Activated CD8-positive, alpha-beta T cell treated with anti-CD3 and anti-CD28 coated beads for 36 hours (primary cell): Measurements from ENCODE around the gene C1orf52. TPM values are rescaled to one million over a fixed set of nuclear protein-coding genes. Genes with fewer than 3 reads are reported as not detected.

Experiments
- ATAC-seq: fragments of 200-7000 bp; cut with Tn5 transposase; one replicate; pipeline ENCODE4 v1.10.0; 2021; ENCODE audit warnings: mild to moderate bottlenecking, moderate library complexity
- CTCF ChIA-PET: fragments of 350-600 bp; sonication (Branson Sonifier 250); formaldehyde crosslinking; loops from one replicate; lab custom pipeline; 2021; ENCODE audit warnings: antibody characterized with exemption; lab: Charles Lee
- POLR2A ChIA-PET: fragments of 350-600 bp; sonication (Branson Sonifier 250); formaldehyde crosslinking; loops from one replicate; lab custom pipeline; 2021; ENCODE audit warnings: antibody characterized with exemption; lab: Charles Lee
- DNase-seq: peaks from one replicate; pipeline ENCODE4 v3.0.0-alpha.2; 2020
- H3K27ac Mint-ChIP-seq: one replicate; pipeline ENCODE4 v1.8.0; 2021; ENCODE audit warnings: mild to moderate bottlenecking, mixed read lengths
- H3K27me3 Mint-ChIP-seq: one replicate; pipeline ENCODE4 v1.8.0; 2021; ENCODE audit warnings: mixed read lengths
- H3K36me3 Mint-ChIP-seq: one replicate; pipeline ENCODE4 v1.8.0; 2021; ENCODE audit warnings: low read depth, mixed read lengths
- H3K4me1 Mint-ChIP-seq: one replicate; pipeline ENCODE4 v1.8.0; 2021; ENCODE audit warnings: low read depth, mixed read lengths
- H3K4me3 Mint-ChIP-seq: one replicate; pipeline ENCODE4 v1.8.0; 2021; ENCODE audit warnings: mild to moderate bottlenecking, moderate library complexity, mixed read lengths
- H3K9me3 Mint-ChIP-seq: one replicate; pipeline ENCODE4 v1.8.0; 2021; ENCODE audit warnings: mixed read lengths
- intact Hi-C: fragments of 100-400 bp; cut with micrococcal nuclease; formaldehyde crosslinking; loops from one replicate; pipeline ENCODE4 v1.10.0; 2022
- total RNA-seq, 2 experiments: library from RNA; stranded (reverse); gene quantifications; one replicate each; pipeline ENCODE4 v1.2.3, GENCODE V29; 2021
- TF ChIP-seq, protein P1 (sequence below): fragments of 200-600 bp; IDR thresholded peaks from one replicate; pipeline ENCODE4 v1.8.0; 2022; ENCODE audit warnings: antibody characterized with exemption, mild to moderate bottlenecking

The C1orf52 gene
- total RNA-seq, 2 experiments from 2014 or later = 26.8 to 35.7 TPM

DNA sequence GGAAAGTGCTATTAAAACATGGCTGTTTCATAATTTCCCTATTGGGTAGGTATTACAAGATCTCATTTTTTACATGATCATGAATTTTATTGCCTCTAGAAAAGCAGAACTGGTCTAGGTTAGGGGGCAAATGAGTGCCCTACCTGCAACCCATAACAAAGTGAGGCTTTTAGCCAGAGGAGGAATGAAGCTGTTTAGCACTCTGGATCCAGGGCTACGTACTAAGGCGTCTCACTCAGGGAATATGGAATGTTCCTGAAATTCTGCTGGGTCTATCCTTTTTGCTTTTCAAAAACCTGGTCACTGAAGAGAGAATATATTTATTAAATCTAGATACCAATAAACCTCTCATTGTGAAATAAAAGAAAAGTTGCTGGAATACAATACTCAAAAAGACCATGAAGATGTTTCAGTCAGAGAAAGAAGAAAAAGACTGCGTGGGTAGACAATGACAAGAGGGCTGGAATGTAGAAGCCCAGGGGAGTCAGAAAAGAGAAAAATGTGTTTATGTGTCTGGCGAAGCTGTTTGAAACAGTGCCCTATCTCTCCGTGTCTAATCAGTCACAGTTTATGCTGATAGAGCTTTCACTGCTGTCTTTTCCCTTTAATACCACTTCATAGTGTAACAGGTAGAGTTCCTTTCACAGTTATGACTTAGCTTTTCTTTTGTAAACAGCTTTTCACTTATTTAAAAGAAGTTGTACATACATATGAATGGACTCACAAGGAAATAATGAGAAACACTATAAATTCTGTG, 33.7 kb downstream of the C1orf52 start:
- TF ChIP-seq, protein P1, sequence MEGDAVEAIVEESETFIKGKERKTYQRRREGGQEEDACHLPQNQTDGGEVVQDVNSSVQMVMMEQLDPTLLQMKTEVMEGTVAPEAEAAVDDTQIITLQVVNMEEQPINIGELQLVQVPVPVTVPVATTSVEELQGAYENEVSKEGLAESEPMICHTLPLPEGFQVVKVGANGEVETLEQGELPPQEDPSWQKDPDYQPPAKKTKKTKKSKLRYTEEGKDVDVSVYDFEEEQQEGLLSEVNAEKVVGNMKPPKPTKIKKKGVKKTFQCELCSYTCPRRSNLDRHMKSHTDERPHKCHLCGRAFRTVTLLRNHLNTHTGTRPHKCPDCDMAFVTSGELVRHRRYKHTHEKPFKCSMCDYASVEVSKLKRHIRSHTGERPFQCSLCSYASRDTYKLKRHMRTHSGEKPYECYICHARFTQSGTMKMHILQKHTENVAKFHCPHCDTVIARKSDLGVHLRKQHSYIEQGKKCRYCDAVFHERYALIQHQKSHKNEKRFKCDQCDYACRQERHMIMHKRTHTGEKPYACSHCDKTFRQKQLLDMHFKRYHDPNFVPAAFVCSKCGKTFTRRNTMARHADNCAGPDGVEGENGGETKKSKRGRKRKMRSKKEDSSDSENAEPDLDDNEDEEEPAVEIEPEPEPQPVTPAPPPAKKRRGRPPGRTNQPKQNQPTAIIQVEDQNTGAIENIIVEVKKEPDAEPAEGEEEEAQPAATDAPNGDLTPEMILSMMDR = no peak
- Mint-ChIP-seq H3K4me3 (no peak overlapping the region), H3K4me1 (no peaks in the 10 kb centered on the region), H3K27me3 (no peaks in the 10 kb centered on the region), H3K36me3 (no peaks in the 10 kb centered on the region), H3K9me3 (no peaks in the 10 kb centered on the region), H3K27ac (no peak overlapping the region)
- DNase-seq = no peak
- no peak for ATAC-seq
- intact Hi-C loops = no loop called here
- CTCF ChIA-PET = interaction anchor here (2.0 kb wide), 2 partner anchors 29 to 34 kb away, joined by 8 read pairs; partner anchors contain the start of gene C1orf52
- POLR2A ChIA-PET = no interaction called here

DNA sequence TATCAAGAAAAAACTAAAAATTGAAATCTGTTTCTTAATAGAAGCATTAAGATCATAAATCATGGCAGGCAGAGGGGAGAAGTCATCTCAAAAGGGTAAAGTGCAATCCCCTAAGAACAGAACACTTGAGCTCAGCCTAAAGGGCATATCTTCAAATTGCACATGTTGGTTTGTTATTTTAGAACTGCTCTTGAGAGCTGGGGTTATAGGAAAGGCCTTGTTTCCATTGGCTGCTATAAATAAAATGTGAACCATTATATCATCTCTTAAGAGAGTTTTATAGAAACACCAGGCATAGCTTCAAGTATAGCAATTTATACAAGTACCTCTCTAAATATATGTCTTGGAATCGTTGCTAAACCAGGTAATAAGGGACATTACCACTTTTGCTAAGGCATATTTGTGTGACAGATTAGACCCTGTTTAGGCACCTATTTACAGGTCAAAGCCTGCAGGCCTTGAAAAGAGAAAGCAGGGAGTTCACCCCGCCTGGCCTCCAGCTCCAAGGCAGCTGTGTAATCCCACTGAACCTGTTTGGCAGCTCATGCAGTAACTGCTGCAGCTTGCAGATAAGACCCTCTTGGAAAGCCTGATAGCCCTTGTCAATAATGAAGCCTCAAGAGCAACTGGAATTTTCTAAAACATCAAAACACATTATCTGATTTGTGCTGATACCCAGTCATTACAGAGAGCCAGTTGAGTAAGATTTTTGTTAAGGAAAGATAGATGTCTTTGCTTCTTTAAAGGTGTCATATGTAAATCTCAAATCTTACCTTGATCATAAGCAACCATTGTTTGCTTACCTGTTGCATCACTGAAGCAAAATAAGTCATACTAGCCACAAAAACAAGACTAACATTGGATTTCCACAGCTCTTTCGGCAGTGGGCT, 34.5 kb downstream of the C1orf52 start:
- POLR2A ChIA-PET = no interaction called here
- no peak for ATAC-seq
- H3K27ac Mint-ChIP-seq = no peak overlapping the region
- TF ChIP-seq, protein P1 = no peak
- H3K9me3 Mint-ChIP-seq = no peaks in the 10 kb centered on the region
- no peaks in the 10 kb centered on the region for H3K27me3 Mint-ChIP-seq
- H3K4me3 Mint-ChIP-seq = no peak overlapping the region
- H3K36me3 Mint-ChIP-seq = no peaks in the 10 kb centered on the region
- H3K4me1 Mint-ChIP-seq = no peaks in the 10 kb centered on the region
- CTCF ChIA-PET = interaction anchor here (1.1 to 2.3 kb wide), 4 partner anchors 30 to 280 kb away, joined by 3 to 8 read pairs (median 7); partner anchors contain the start of gene C1orf52
- intact Hi-C loops = no loop called here
- no peak for DNase-seq

DNA sequence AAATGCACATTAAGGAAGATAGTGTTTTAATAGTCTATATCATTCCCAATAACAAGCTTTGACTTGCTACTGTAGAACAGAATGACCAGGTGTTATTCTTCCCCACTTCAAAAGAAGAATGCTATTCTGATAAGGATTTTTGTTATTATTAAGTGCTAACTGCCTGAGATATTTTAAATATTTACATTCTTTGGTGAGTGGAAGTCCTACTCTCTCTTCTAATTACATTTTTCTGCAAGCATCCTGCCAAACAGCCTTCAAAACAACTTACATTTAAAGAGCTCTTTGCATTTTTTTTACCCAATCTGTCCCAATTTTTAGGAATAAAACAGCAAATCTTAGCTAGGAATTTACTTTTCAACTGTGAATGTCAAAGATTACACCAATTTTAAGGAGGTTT, 35.2 kb downstream of the C1orf52 start:
- CTCF ChIA-PET = interaction anchor here (1.1 to 2.3 kb wide), 3 partner anchors 35 to 279 kb away, joined by 3 to 8 read pairs (median 6); partner anchors contain the start of gene C1orf52
- ATAC-seq (no peak), DNase-seq (no peak)
- no peaks in the 10 kb centered on the region for H3K4me1 Mint-ChIP-seq
- H3K4me3 Mint-ChIP-seq = no peak overlapping the region
- H3K27ac Mint-ChIP-seq = no peak overlapping the region
- no peaks in the 10 kb centered on the region for H3K9me3 Mint-ChIP-seq
- TF ChIP-seq, protein P1 = no peak
- H3K36me3 Mint-ChIP-seq = no peaks in the 10 kb centered on the region
- intact Hi-C loops = no loop called here
- POLR2A ChIA-PET = no interaction called here
- no peaks in the 10 kb centered on the region for H3K27me3 Mint-ChIP-seq

DNA sequence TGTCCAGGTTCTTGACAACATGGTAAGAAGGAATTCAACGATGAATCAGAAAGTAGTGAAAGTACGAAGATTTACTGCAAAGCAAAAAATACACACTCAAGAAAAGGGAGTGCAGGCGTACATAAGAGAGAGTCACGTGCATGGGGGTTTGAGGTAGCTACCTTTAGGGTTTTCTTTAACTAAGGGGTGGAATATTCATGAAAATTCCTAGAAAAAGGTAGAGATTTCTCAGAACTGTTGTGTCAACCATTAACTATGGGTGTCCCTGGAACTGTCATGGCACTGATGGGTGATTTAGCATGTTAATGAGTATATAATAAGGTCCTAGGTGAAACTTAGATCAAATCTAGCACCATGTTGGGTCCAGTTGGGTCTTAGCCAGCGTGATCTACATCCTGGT, 36.1 kb downstream of the C1orf52 start:
- no peaks in the 10 kb centered on the region for H3K4me1 Mint-ChIP-seq
- no peak overlapping the region for H3K4me3 Mint-ChIP-seq
- H3K9me3 Mint-ChIP-seq = no peaks in the 10 kb centered on the region
- intact Hi-C loops = no loop called here
- POLR2A ChIA-PET = no interaction called here
- no peak overlapping the region for H3K27ac Mint-ChIP-seq
- H3K27me3 Mint-ChIP-seq = no peaks in the 10 kb centered on the region
- TF ChIP-seq, protein P1 = no peak
- DNase-seq (no peak), ATAC-seq (no peak)
- H3K36me3 Mint-ChIP-seq = no peaks in the 10 kb centered on the region
- CTCF ChIA-PET = interaction anchor here (1.2 to 2.3 kb wide), 3 partner anchors 9 to 278 kb away, joined by 4 to 6 read pairs (median 4); partner anchors contain the start of gene C1orf52
